OCI-LY7 (cell line): ENCODE results near the gene PHAF1. TPM values are rescaled to one million over a fixed set of nuclear protein-coding genes. Genes with fewer than 3 reads are reported as not detected.

Experiments
- BruUV-seq: library from RNA; stranded (reverse); fragments of 400-500 nt; replicated peaks from 2 replicates; lab custom pipeline; 2021; lab: Mats Ljungman, UMichigan
- CTCF ChIA-PET: fragments of 300-600 bp; sonication (Branson Sonifier 250); formaldehyde crosslinking; loops from one replicate; lab custom pipeline; 2022; ENCODE audit warnings: antibody characterized with exemption; ENCODE audit not compliant: unreplicated experiment; lab: Charles Lee
- POLR2A ChIA-PET: fragments of 300-600 bp; sonication (Branson Sonifier 250); formaldehyde crosslinking; loops from one replicate; lab custom pipeline; 2022; ENCODE audit warnings: antibody characterized with exemption; lab: Charles Lee
- DNase-seq: peaks from one replicate; pipeline ENCODE4 v3.0.0-alpha.2; 2015; ENCODE audit warnings: low spot score
- H2AFZ ChIP-seq: fragments of 200-600 bp; sonication (generic), shearing (Covaris generic); 2 replicates; pipeline ENCODE4 v1.6.1; 2014; ENCODE audit warnings: mild to moderate bottlenecking, antibody characterized with exemption, low read length, moderate library complexity
- H3K27ac ChIP-seq: fragments of 200-600 bp; sonication (generic); 2 replicates; pipeline ENCODE4 v1.5.1; 2014; ENCODE audit warnings: mixed run types, low read depth, mild to moderate bottlenecking, moderate library complexity, low read length, inconsistent platforms; ENCODE audit not compliant: poor library complexity, severe bottlenecking
- H3K36me3 ChIP-seq: fragments of 200-600 bp; sonication (generic); 2 replicates; pipeline ENCODE4 v1.6.1; 2014; ENCODE audit warnings: mild to moderate bottlenecking, antibody characterized with exemption, low read length, moderate library complexity, mixed read lengths; ENCODE audit not compliant: insufficient read depth
- H3K4me1 ChIP-seq: fragments of 200-600 bp; sonication (generic); 2 replicates; pipeline ENCODE4 v1.5.1; 2014; ENCODE audit warnings: mild to moderate bottlenecking, low read length; ENCODE audit not compliant: insufficient read depth, poor library complexity, severe bottlenecking
- H3K4me2 ChIP-seq: fragments of 200-600 bp; sonication (generic); 2 replicates; pipeline ENCODE4 v1.6.1; 2014; ENCODE audit warnings: mild to moderate bottlenecking, low read length
- H3K4me3 ChIP-seq: fragments of 200-600 bp; sonication (generic); 2 replicates; pipeline ENCODE4 v1.5.1; 2014; ENCODE audit warnings: mild to moderate bottlenecking, low read depth, low read length; ENCODE audit not compliant: poor library complexity, severe bottlenecking
- H3K79me2 ChIP-seq: fragments of 200-600 bp; sonication (generic); 2 replicates; pipeline ENCODE4 v1.6.1; 2016; ENCODE audit warnings: low read depth, mild to moderate bottlenecking, low read length, moderate library complexity, mixed read lengths; ENCODE audit not compliant: insufficient read depth
- H3K9me2 ChIP-seq: fragments of 200-600 bp; sonication (generic); 2 replicates; pipeline ENCODE4 v1.6.1; 2016; ENCODE audit warnings: mild to moderate bottlenecking, low read length, mixed read lengths; ENCODE audit not compliant: insufficient read depth
- H3K9me3 ChIP-seq: fragments of 200-600 bp; sonication (generic); 2 replicates; pipeline ENCODE4 v1.6.1; 2014; ENCODE audit warnings: mild to moderate bottlenecking, mixed run types, low read length, mixed read lengths
- H4K20me1 ChIP-seq: fragments of 200-600 bp; sonication (generic); 2 replicates; pipeline ENCODE4 v1.6.1; 2014; ENCODE audit warnings: mild to moderate bottlenecking, antibody characterized with exemption, low read length, moderate library complexity, mixed read lengths; ENCODE audit not compliant: insufficient read depth
- CTCF ChIP-seq: fragments of 200-600 bp; sonication (generic); conservative IDR thresholded peaks from 2 replicates; pipeline ENCODE4 v1.5.1; 2014; ENCODE audit warnings: mild to moderate bottlenecking, antibody characterized with exemption, low read length, moderate library complexity, mixed read lengths
- EZH2phosphoT487 ChIP-seq: fragments of 200-600 bp; sonication (generic); IDR thresholded peaks from 2 replicates; pipeline ENCODE4 v1.6.1; 2018; ENCODE audit warnings: low read depth, borderline replicate concordance, mild to moderate bottlenecking, mixed run types, antibody characterized with exemption, low read length, moderate library complexity, mixed read lengths
- intact Hi-C: fragments of 100-400 bp; cut with micrococcal nuclease; formaldehyde crosslinking; loops from one replicate; pipeline ENCODE4 v1.10.0; 2022; ENCODE audit not compliant: unreplicated experiment
- total RNA-seq, 2 experiments: library from RNA; depleted of rRNA in 1 of 2; stranded (reverse); fragments of >200 nt in 1 of 2; shearing (Covaris generic) in 1 of 2; gene quantifications; 2 replicates each; pipeline ENCODE4 v1.2.3, GENCODE V29; 2014 to 2022

PHAF1 gene
- total RNA-seq, 2 experiments from 2014 or later = 13.9 to 16.8 TPM

- Histone ChIP-seq H3K4me3 (no peak overlapping the region), H3K79me2 (peaks cover 30% of the 10 kb centered on the region), H4K20me1 (no peaks in the 10 kb centered on the region), H3K9me3 (no peaks in the 10 kb centered on the region), H3K9me2 (no peaks in the 10 kb centered on the region), H3K4me2 (no peak overlapping the region), H2AFZ (no peak overlapping the region), H3K4me1 (peaks cover 17% of the 10 kb centered on the region), H3K27ac (no peak overlapping the region), H3K36me3 (no peaks in the 10 kb centered on the region)
- ChIA-PET CTCF (no interaction called here), POLR2A (no interaction called here)
- intact Hi-C loops = no loop called here
- TF ChIP-seq CTCF (no peak), EZH2phosphoT487 (no peak)
- no peak for DNase-seq
- no TSS peak for BruUV-seq
Observed at GRCh38 chr16:67108489-67108888, 1.3 kb upstream of the PHAF1 start.

GRCh38 chr16:67108931-67109406 lies 772 bp upstream of the PHAF1 start:
- Histone ChIP-seq H3K36me3 (no peaks in the 10 kb centered on the region), H3K9me3 (no peaks in the 10 kb centered on the region), H3K79me2 (peaks cover 30% of the 10 kb centered on the region), H3K9me2 (no peaks in the 10 kb centered on the region), H3K4me3 (peak overlapping the region; percentile 90), H3K27ac (no peak overlapping the region), H4K20me1 (no peaks in the 10 kb centered on the region), H2AFZ (peak overlapping the region; percentile 90), H3K4me2 (peak overlapping the region; percentile 86), H3K4me1 (peaks cover 17% of the 10 kb centered on the region)
- POLR2A ChIA-PET = interaction anchor here (1.0 kb wide), 1 partner anchor 13 kb away, joined by 3 read pairs; no protein-coding TSS in a partner anchor
- intact Hi-C loops = no loop called here
- no peak for TF ChIP-seq CTCF
- TF ChIP-seq EZH2phosphoT487 = no peak
- no TSS peak for BruUV-seq
- CTCF ChIA-PET = no interaction called here
- DNase-seq = no peak

GRCh38 chr16:67111951-67112444 lies 2.3 kb downstream of the PHAF1 start:
- Histone ChIP-seq H2AFZ (no peak overlapping the region), H4K20me1 (no peaks in the 10 kb centered on the region), H3K4me2 (0 out of 2 replicates have a peak overlapping the region, but pooled peaks have one; percentile 8), H3K79me2 (peaks cover 30% of the 10 kb centered on the region), H3K4me3 (no peak overlapping the region), H3K27ac (no peak overlapping the region), H3K9me2 (no peaks in the 10 kb centered on the region), H3K36me3 (no peaks in the 10 kb centered on the region), H3K9me3 (no peaks in the 10 kb centered on the region), H3K4me1 (peaks cover 17% of the 10 kb centered on the region)
- no TSS peak for BruUV-seq
- ChIA-PET POLR2A (interaction anchor here (0.6 to 1.0 kb wide), 4 partner anchors 84 to 1100 kb away, joined by 3 read pairs; no protein-coding TSS in a partner anchor), CTCF (no interaction called here)
- DNase-seq = no peak
- intact Hi-C loops = no loop called here
- TF ChIP-seq CTCF (no peak), EZH2phosphoT487 (no peak)
